Effector memory CD4-positive, alpha-beta T cell (primary cell): ENCODE measurements around the gene SEMA4D.

Experiments
- DNase-seq, 3 donors: peaks; one replicate each; pipeline ENCODE4 v3.0.0-alpha.2; 2020
- H3K27ac ChIP-seq: 2 replicates; pipeline ENCODE4 v1.7.0; 2013; ENCODE audit warnings: mild to moderate bottlenecking, low read length, moderate library complexity; ENCODE audit not compliant: insufficient read depth, poor library complexity, severe bottlenecking
- H3K27me3 ChIP-seq: replicated peaks from 2 replicates; pipeline ENCODE4 v1.7.0; 2013; ENCODE audit warnings: mild to moderate bottlenecking, low read length; ENCODE audit not compliant: insufficient read depth, control insufficient read depth, poor library complexity, severe bottlenecking
- H3K36me3 ChIP-seq: 2 replicates; pipeline ENCODE4 v1.7.0; 2013; ENCODE audit warnings: mild to moderate bottlenecking, low read length, moderate library complexity; ENCODE audit not compliant: control insufficient read depth, insufficient read depth
- H3K4me1 ChIP-seq: 2 replicates; pipeline ENCODE4 v1.7.0; 2013; ENCODE audit warnings: low read length, mild to moderate bottlenecking; ENCODE audit not compliant: control insufficient read depth, insufficient read depth, poor library complexity, severe bottlenecking
- H3K4me3 ChIP-seq: 2 replicates; pipeline ENCODE4 v1.7.0; 2013; ENCODE audit warnings: low read length, low read depth, mild to moderate bottlenecking; ENCODE audit not compliant: insufficient read depth, poor library complexity, severe bottlenecking
- H3K9me3 ChIP-seq: 2 replicates; pipeline ENCODE4 v1.7.0; 2013; ENCODE audit warnings: mild to moderate bottlenecking, low read length, moderate library complexity; ENCODE audit not compliant: control insufficient read depth

Gene SEMA4D

GRCh38 chr9:89410022-89410421 is 87.9 kb downstream of the SEMA4D start:
- H3K4me3 ChIP-seq, result no peak overlapping the region
- H3K27ac ChIP-seq, result peak overlapping the region; percentile 66
- no peak for DNase-seq
- H3K9me3 ChIP-seq, result no peaks in the 10 kb centered on the region
- H3K4me1 ChIP-seq, result peaks cover 60% of the 10 kb centered on the region
- peaks cover 35% of the 10 kb centered on the region for H3K36me3 ChIP-seq
- H3K27me3 ChIP-seq, result no peaks in the 10 kb centered on the region

- peak overlapping the region; percentile 66 for H3K27ac ChIP-seq
- peaks cover 60% of the 10 kb centered on the region for H3K4me1 ChIP-seq
- H3K27me3 ChIP-seq, result no peaks in the 10 kb centered on the region
- no peaks in the 10 kb centered on the region for H3K9me3 ChIP-seq
- peaks cover 36% of the 10 kb centered on the region for H3K36me3 ChIP-seq
- no peak for DNase-seq
- no peak overlapping the region for H3K4me3 ChIP-seq
Measured at GRCh38 chr9:89409466-89409865, 88.4 kb downstream of the SEMA4D start.

- H3K27ac ChIP-seq, result peak overlapping the region; percentile 66
Measured at GRCh38 chr9:89408628-89409101, 89.2 kb downstream of the SEMA4D start.

GRCh38 chr9:89407070-89407469 is 90.8 kb downstream of the SEMA4D start:
- H3K27ac ChIP-seq, result peak overlapping the region; percentile 50
- H3K27me3 ChIP-seq, result no peaks in the 10 kb centered on the region
- no peak overlapping the region for H3K4me3 ChIP-seq
- peaks cover 46% of the 10 kb centered on the region for H3K36me3 ChIP-seq
- no peaks in the 10 kb centered on the region for H3K9me3 ChIP-seq
- no peak for DNase-seq
- peaks cover 60% of the 10 kb centered on the region for H3K4me1 ChIP-seq

More at GRCh38 chr9:89408628-89409101, 89.2 kb downstream of the SEMA4D start:
- Histone ChIP-seq H3K9me3 (no peaks in the 10 kb centered on the region), H3K4me1 (peaks cover 60% of the 10 kb centered on the region), H3K36me3 (peaks cover 36% of the 10 kb centered on the region), H3K4me3 (no peak overlapping the region), H3K27me3 (no peaks in the 10 kb centered on the region)
- peak; percentile 51 to 70 (median 53) for DNase-seq

GRCh38 chr9:89405826-89406225 is 92.1 kb downstream of the SEMA4D start:
- no peak for DNase-seq
- no peaks in the 10 kb centered on the region for H3K27me3 ChIP-seq
- H3K36me3 ChIP-seq, result peaks cover 55% of the 10 kb centered on the region
- no peaks in the 10 kb centered on the region for H3K9me3 ChIP-seq
- no peak overlapping the region for H3K4me3 ChIP-seq
- peaks cover 48% of the 10 kb centered on the region for H3K4me1 ChIP-seq
- no peak overlapping the region for H3K27ac ChIP-seq

GRCh38 chr9:89404074-89404473 is 93.8 kb downstream of the SEMA4D start:
- H3K27me3 ChIP-seq, result no peaks in the 10 kb centered on the region
- H3K4me1 ChIP-seq, result peaks cover 31% of the 10 kb centered on the region
- no peak overlapping the region for H3K27ac ChIP-seq
- peaks cover 68% of the 10 kb centered on the region for H3K36me3 ChIP-seq
- H3K4me3 ChIP-seq, result no peak overlapping the region
- no peak for DNase-seq
- no peaks in the 10 kb centered on the region for H3K9me3 ChIP-seq

GRCh38 chr9:89402695-89403427 is 95.1 kb downstream of the SEMA4D start:
- H3K36me3 ChIP-seq, result peaks cover 80% of the 10 kb centered on the region
- H3K4me3 ChIP-seq, result no peak overlapping the region
- no peaks in the 10 kb centered on the region for H3K27me3 ChIP-seq
- DNase-seq, result no peak
- H3K4me1 ChIP-seq, result peaks cover 19% of the 10 kb centered on the region
- no peak overlapping the region for H3K27ac ChIP-seq
- H3K9me3 ChIP-seq, result no peaks in the 10 kb centered on the region

- no peaks in the 10 kb centered on the region for H3K4me1 ChIP-seq
- peaks cover 95% of the 10 kb centered on the region for H3K36me3 ChIP-seq
- H3K9me3 ChIP-seq, result no peaks in the 10 kb centered on the region
- no peak for DNase-seq
- H3K27ac ChIP-seq, result no peak overlapping the region
- no peaks in the 10 kb centered on the region for H3K27me3 ChIP-seq
- H3K4me3 ChIP-seq, result no peak overlapping the region
Measured at GRCh38 chr9:89400403-89401116, 97.4 kb downstream of the SEMA4D start.

- H3K27ac ChIP-seq, result no peak overlapping the region
Measured at GRCh38 chr9:89398621-89399020, 99.3 kb downstream of the SEMA4D start.

GRCh38 chr9:89397471-89397870 is 100.4 kb downstream of the SEMA4D start:
- peak overlapping the region; percentile 13 for H3K27ac ChIP-seq
- H3K36me3 ChIP-seq, result peaks cover 93% of the 10 kb centered on the region
- H3K27me3 ChIP-seq, result no peaks in the 10 kb centered on the region
- DNase-seq, result no peak
- H3K4me1 ChIP-seq, result no peaks in the 10 kb centered on the region
- no peak overlapping the region for H3K4me3 ChIP-seq
- no peaks in the 10 kb centered on the region for H3K9me3 ChIP-seq

More at GRCh38 chr9:89398621-89399020, 99.3 kb downstream of the SEMA4D start:
- no peak for DNase-seq
- Histone ChIP-seq H3K36me3 (peaks cover 93% of the 10 kb centered on the region), H3K4me3 (no peak overlapping the region), H3K9me3 (no peaks in the 10 kb centered on the region), H3K27me3 (no peaks in the 10 kb centered on the region), H3K4me1 (no peaks in the 10 kb centered on the region)
